Lower lobe of right lung (tissue), 2 donors: ENCODE measurements around the gene NNT. TPM values are rescaled to one million over a fixed set of nuclear protein-coding genes. Genes with fewer than 3 reads are reported as not detected.

ENCODE experiments used
- ATAC-seq, 2 donors: fragments of 200-7000 bp; cut with Tn5 transposase; one replicate each; pipeline ENCODE4 v1.9.1; 2020 to 2022; ENCODE audit warnings: mild to moderate bottlenecking in 2 of 2, moderate library complexity in 2 of 2
- DNase-seq: peaks from one replicate; pipeline ENCODE4 v3.0.0-alpha.2; 2020
- H3K27ac ChIP-seq: fragments of 200-600 bp; one replicate; pipeline ENCODE4 v1.8.0; 2022
- H3K27me3 ChIP-seq: fragments of 200-600 bp; one replicate; pipeline ENCODE4 v1.8.0; 2022; ENCODE audit warnings: low read depth
- H3K36me3 ChIP-seq: fragments of 200-600 bp; one replicate; pipeline ENCODE4 v1.8.0; 2022; ENCODE audit warnings: mild to moderate bottlenecking
- H3K4me1 ChIP-seq: fragments of 200-600 bp; one replicate; pipeline ENCODE4 v1.8.0; 2022
- H3K4me3 ChIP-seq: fragments of 200-600 bp; one replicate; pipeline ENCODE4 v1.8.0; 2022; ENCODE audit warnings: mild to moderate bottlenecking
- H3K9me3 ChIP-seq: fragments of 200-600 bp; one replicate; pipeline ENCODE4 v1.8.0; 2022
- intact Hi-C: fragments of 100-400 bp; cut with DNase I; formaldehyde crosslinking; loops from one replicate; pipeline ENCODE4 v1.11.0; 2022
- total RNA-seq: library from RNA; stranded (reverse); fragmentation: NEBNext Ultra II Directional; extraction: Animal tissue kit (Norgen Biotek cat#: 25700); gene quantifications from one replicate; pipeline ENCODE4 v1.2.1, GENCODE V29; 2021
- TF ChIP-seq, protein P1 (sequence below): fragments of 200-600 bp; IDR thresholded peaks from one replicate; pipeline ENCODE4 v1.8.0; 2022; ENCODE audit warnings: antibody characterized with exemption, mild to moderate bottlenecking
- donor health status: DM: no; HTN: yes; CAD: no; lungs with severe emphysema.

Gene NNT
- total RNA-seq, 1 donor from 2014 or later: 70.9 TPM

GRCh38 chr5:43638107-43638506 lies 35.1 kb downstream of the NNT start:
- no peaks in the 10 kb centered on the region for H3K9me3 ChIP-seq
- no peak overlapping the region for H3K27ac ChIP-seq
- H3K4me1 ChIP-seq: peaks cover 8% of the 10 kb centered on the region
- TF ChIP-seq, protein P1, sequence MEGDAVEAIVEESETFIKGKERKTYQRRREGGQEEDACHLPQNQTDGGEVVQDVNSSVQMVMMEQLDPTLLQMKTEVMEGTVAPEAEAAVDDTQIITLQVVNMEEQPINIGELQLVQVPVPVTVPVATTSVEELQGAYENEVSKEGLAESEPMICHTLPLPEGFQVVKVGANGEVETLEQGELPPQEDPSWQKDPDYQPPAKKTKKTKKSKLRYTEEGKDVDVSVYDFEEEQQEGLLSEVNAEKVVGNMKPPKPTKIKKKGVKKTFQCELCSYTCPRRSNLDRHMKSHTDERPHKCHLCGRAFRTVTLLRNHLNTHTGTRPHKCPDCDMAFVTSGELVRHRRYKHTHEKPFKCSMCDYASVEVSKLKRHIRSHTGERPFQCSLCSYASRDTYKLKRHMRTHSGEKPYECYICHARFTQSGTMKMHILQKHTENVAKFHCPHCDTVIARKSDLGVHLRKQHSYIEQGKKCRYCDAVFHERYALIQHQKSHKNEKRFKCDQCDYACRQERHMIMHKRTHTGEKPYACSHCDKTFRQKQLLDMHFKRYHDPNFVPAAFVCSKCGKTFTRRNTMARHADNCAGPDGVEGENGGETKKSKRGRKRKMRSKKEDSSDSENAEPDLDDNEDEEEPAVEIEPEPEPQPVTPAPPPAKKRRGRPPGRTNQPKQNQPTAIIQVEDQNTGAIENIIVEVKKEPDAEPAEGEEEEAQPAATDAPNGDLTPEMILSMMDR: no peak
- intact Hi-C loops: no loop called here
- H3K4me3 ChIP-seq: no peak overlapping the region
- peaks cover 9% of the 10 kb centered on the region for H3K36me3 ChIP-seq
- DNase-seq (no peak), ATAC-seq (no peak)
- H3K27me3 ChIP-seq: no peaks in the 10 kb centered on the region

DNA sequence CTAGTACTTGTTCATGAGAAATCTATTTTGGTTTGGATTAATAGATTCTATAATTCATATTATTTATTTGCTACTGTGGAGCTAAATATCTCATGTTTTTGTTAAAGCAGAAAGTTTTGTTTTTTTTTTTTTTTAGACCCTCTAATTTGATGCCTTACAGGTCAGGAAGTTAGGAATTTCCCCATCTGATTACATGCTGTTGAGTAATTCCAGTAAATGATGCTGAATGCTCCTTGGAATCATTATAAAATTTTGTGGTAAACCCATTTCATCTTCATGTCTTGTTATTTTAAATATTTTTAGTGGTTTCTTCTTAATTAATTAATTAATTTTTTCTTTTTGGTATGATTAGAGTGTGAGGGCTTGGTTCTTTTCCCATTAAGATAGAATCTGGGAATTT lies 35.6 kb downstream of the NNT start:
- intact Hi-C loops: no loop called here
- no peaks in the 10 kb centered on the region for H3K27me3 ChIP-seq
- no peak overlapping the region for H3K27ac ChIP-seq
- no peaks in the 10 kb centered on the region for H3K9me3 ChIP-seq
- ATAC-seq (no peak), DNase-seq (no peak)
- peaks cover 9% of the 10 kb centered on the region for H3K36me3 ChIP-seq
- peaks cover 8% of the 10 kb centered on the region for H3K4me1 ChIP-seq
- TF ChIP-seq, protein P1: no peak
- no peak overlapping the region for H3K4me3 ChIP-seq

GRCh38 chr5:43639566-43639965 lies 36.6 kb downstream of the NNT start:
- intact Hi-C loops: no loop called here
- DNase-seq: no peak
- no peaks in the 10 kb centered on the region for H3K27me3 ChIP-seq
- no peaks in the 10 kb centered on the region for H3K9me3 ChIP-seq
- no peak overlapping the region for H3K4me3 ChIP-seq
- H3K27ac ChIP-seq: no peak overlapping the region
- H3K4me1 ChIP-seq: peaks cover 8% of the 10 kb centered on the region
- H3K36me3 ChIP-seq: peaks cover 10% of the 10 kb centered on the region
- TF ChIP-seq, protein P1: no peak
- no peak for ATAC-seq

GRCh38 chr5:43642428-43642827 lies 39.4 kb downstream of the NNT start:
- ATAC-seq: no peak
- Histone ChIP-seq H3K4me3 (no peak overlapping the region), H3K27me3 (no peaks in the 10 kb centered on the region), H3K27ac (no peak overlapping the region), H3K4me1 (peaks cover 8% of the 10 kb centered on the region), H3K9me3 (no peaks in the 10 kb centered on the region), H3K36me3 (peaks cover 31% of the 10 kb centered on the region)
- intact Hi-C loops: no loop called here
- no peak for DNase-seq
- TF ChIP-seq, protein P1: no peak

DNA sequence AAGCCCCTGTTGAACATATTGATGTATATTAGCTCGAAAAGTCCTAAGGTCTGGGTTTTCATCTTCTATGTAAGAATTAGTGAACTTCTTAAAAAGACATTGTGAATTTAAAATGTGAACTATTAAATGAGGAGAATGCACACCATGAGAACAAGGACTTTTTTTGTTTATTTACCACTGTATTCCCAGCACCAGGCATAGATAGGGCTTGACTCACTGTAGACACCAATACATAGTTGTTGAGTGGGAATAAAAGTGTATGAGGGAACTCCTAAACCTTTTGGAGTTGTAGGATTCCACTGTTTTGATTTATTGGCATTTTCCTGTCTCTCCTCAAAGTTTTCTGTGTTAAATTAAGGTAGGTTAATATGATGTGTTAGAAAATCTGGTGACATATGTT lies 40.3 kb downstream of the NNT start:
- no peak for DNase-seq
- ATAC-seq: no peak
- H3K4me1 ChIP-seq: peaks cover 8% of the 10 kb centered on the region
- intact Hi-C loops: no loop called here
- H3K27me3 ChIP-seq: no peaks in the 10 kb centered on the region
- H3K4me3 ChIP-seq: no peak overlapping the region
- H3K36me3 ChIP-seq: peaks cover 40% of the 10 kb centered on the region
- H3K27ac ChIP-seq: no peak overlapping the region
- TF ChIP-seq, protein P1: no peak
- H3K9me3 ChIP-seq: no peaks in the 10 kb centered on the region

GRCh38 chr5:43643750-43644149 lies 40.8 kb downstream of the NNT start:
- Histone ChIP-seq H3K4me1 (peaks cover 8% of the 10 kb centered on the region), H3K27ac (no peak overlapping the region), H3K9me3 (no peaks in the 10 kb centered on the region), H3K4me3 (no peak overlapping the region), H3K27me3 (no peaks in the 10 kb centered on the region), H3K36me3 (peaks cover 44% of the 10 kb centered on the region)
- DNase-seq (no peak), ATAC-seq (no peak)
- intact Hi-C loops: no loop called here
- TF ChIP-seq, protein P1: no peak
